MM.1S (cell line): ENCODE data around the gene CAPZA1.
A peak's percentile ranks its signal among the peaks of the same experiment; 100 is the strongest.

ENCODE experiments used
- DNase-seq: peaks from one replicate; pipeline ENCODE4 v3.0.0-alpha.2; 2015
- H2AFZ ChIP-seq: fragments of 300-600 bp; sonication (generic); 2 replicates; pipeline ENCODE4 v1.6.0; 2016; ENCODE audit warnings: antibody characterized with exemption, low read length
- H3F3A ChIP-seq: fragments of 300-600 bp; sonication (generic); 2 replicates; pipeline ENCODE4 v1.6.1; 2016; ENCODE audit warnings: mild to moderate bottlenecking, antibody characterized with exemption, low read length, moderate library complexity, mixed read lengths; ENCODE audit not compliant: insufficient read depth
- H3K27ac ChIP-seq: fragments of 300-600 bp; sonication (generic); 2 replicates; pipeline ENCODE4 v1.5.1; 2016; ENCODE audit warnings: mild to moderate bottlenecking, low read length
- H3K27me3 ChIP-seq: fragments of 300-600 bp; sonication (generic); replicated peaks from 2 replicates; pipeline ENCODE4 v1.6.0; 2016; ENCODE audit warnings: low read length; ENCODE audit not compliant: insufficient read depth
- H3K36me3 ChIP-seq: fragments of 300-600 bp; sonication (generic); replicated peaks from 2 replicates; pipeline ENCODE4 v1.6.1; 2016; ENCODE audit warnings: mild to moderate bottlenecking, low read length, mixed read lengths; ENCODE audit not compliant: insufficient read depth
- H3K4me1 ChIP-seq: fragments of 300-600 bp; sonication (generic); 2 replicates; pipeline ENCODE4 v1.6.1; 2016; ENCODE audit warnings: low read length, mixed read lengths
- H3K4me2 ChIP-seq: fragments of 300-600 bp; sonication (generic); 2 replicates; pipeline ENCODE4 v1.6.0; 2016; ENCODE audit warnings: low read depth, low read length
- H3K4me3 ChIP-seq: fragments of 300-600 bp; sonication (generic); 2 replicates; pipeline ENCODE4 v1.5.1; 2016; ENCODE audit warnings: low read length, mixed read lengths
- H3K79me2 ChIP-seq: fragments of 300-600 bp; sonication (generic); 2 replicates; pipeline ENCODE4 v1.6.1; 2016; ENCODE audit warnings: mixed run types, low read length, mixed read lengths
- H3K9ac ChIP-seq: fragments of 300-600 bp; sonication (generic); 2 replicates; pipeline ENCODE4 v1.6.1; 2016; ENCODE audit warnings: low read length, mixed read lengths
- H3K9me2 ChIP-seq: fragments of 300-600 bp; sonication (generic); replicated peaks from 2 replicates; pipeline ENCODE4 v1.6.1; 2016; ENCODE audit warnings: mild to moderate bottlenecking, low read length, mixed read lengths; ENCODE audit not compliant: insufficient read depth
- H3K9me3 ChIP-seq: fragments of 300-600 bp; sonication (generic); replicated peaks from 2 replicates; pipeline ENCODE4 v1.6.1; 2016; ENCODE audit warnings: mild to moderate bottlenecking, low read length, mixed read lengths; ENCODE audit not compliant: insufficient read depth
- H4K20me1 ChIP-seq: fragments of 300-600 bp; sonication (generic); 2 replicates; pipeline ENCODE4 v1.6.1; 2016; ENCODE audit warnings: mild to moderate bottlenecking, low read length, moderate library complexity, mixed read lengths; ENCODE audit not compliant: insufficient read depth
- EZH2 ChIP-seq: fragments of 300-600 bp; sonication (generic); optimal IDR thresholded peaks from 2 replicates; pipeline ENCODE3; 2017; ENCODE audit warnings: low read depth, mild to moderate bottlenecking, antibody characterized with exemption, low read length, mixed read lengths
- EZH2phosphoT487 ChIP-seq: fragments of 300-600 bp; sonication (generic); IDR thresholded peaks from 2 replicates; pipeline ENCODE4 v1.6.1; 2018; ENCODE audit warnings: antibody characterized with exemption, low read length
- TF ChIP-seq, protein P1 (sequence below): fragments of 300-600 bp; sonication (generic); IDR thresholded peaks from 2 replicates; pipeline ENCODE4 v1.5.1; 2016; ENCODE audit warnings: antibody characterized with exemption, low read length, mixed read lengths

Gene CAPZA1

DNA sequence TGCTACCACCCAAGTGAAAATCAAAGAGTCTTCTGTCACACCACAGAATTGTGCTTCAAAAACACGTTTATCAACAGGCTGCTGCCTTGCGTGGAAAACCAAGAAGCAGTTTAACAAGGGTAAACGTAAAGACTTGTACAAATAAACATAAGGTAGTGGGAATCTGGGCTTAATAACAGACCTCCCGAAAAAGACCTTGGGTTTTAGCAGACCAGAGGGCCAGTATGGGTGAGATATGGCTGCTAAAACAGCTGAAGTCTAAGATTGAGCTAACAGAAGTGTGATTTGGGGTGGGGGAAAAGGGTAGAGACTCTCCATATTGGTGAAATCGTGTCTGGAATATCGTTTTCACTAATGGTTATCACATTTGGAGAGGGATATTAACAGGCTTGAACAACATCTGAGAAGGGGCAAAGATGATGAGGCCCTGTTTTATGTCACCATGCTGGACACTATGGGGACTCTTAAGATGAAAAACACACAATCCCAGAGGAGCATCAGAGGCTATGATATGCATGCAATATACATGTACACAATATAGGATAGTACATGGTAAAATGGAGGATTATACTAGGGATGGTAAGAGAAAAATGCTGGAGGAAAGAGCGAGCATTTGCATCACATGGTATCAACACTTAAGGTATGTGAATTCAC, 56.2 kb downstream of the CAPZA1 start:
- Histone ChIP-seq H3K27me3 (no peaks in the 10 kb centered on the region), H3K27ac (no peak overlapping the region), H3F3A (peaks cover 13% of the 10 kb centered on the region; the same call in 1 of the 2 replicates), H3K4me2 (peak overlapping the region; percentile 60; the same call in 1 of the 2 replicates), H3K4me1 (no peaks in the 10 kb centered on the region), H4K20me1 (no peaks in the 10 kb centered on the region), H2AFZ (peak overlapping the region; percentile 35; the same call in 1 of the 2 replicates), H3K9me2 (no peaks in the 10 kb centered on the region), H3K9me3 (no peaks in the 10 kb centered on the region), H3K36me3 (no peaks in the 10 kb centered on the region; the same call in 1 of the 2 replicates), H3K4me3 (peak overlapping the region; percentile 71; the same call in 1 of the 2 replicates), H3K79me2 (no peaks in the 10 kb centered on the region), H3K9ac (no peak overlapping the region)
- TF ChIP-seq, protein P1, sequence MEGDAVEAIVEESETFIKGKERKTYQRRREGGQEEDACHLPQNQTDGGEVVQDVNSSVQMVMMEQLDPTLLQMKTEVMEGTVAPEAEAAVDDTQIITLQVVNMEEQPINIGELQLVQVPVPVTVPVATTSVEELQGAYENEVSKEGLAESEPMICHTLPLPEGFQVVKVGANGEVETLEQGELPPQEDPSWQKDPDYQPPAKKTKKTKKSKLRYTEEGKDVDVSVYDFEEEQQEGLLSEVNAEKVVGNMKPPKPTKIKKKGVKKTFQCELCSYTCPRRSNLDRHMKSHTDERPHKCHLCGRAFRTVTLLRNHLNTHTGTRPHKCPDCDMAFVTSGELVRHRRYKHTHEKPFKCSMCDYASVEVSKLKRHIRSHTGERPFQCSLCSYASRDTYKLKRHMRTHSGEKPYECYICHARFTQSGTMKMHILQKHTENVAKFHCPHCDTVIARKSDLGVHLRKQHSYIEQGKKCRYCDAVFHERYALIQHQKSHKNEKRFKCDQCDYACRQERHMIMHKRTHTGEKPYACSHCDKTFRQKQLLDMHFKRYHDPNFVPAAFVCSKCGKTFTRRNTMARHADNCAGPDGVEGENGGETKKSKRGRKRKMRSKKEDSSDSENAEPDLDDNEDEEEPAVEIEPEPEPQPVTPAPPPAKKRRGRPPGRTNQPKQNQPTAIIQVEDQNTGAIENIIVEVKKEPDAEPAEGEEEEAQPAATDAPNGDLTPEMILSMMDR: no peak
- no peak for TF ChIP-seq EZH2
- DNase-seq: no peak

DNA sequence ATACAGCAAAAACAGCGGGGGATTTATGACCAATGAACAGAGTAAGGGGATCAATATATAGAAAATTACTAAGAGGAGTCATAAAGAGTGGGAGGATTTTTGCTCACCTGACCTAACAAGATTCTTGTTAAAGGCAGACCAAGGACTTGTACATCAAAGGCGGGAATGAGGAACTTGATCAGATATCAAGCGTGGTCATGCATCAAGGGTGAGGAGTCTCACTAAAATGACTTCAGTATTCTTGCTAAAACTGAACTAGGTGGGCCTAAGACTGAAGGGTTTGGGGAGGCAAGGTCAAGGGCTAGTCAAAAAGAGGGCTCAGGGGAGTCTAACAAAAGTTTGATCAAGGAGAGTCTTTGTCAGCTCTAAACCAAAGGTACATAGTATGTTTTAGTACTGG, 56.9 kb downstream of the CAPZA1 start:
- H3F3A ChIP-seq: peaks cover 13% of the 10 kb centered on the region; the same call in 1 of the 2 replicates
- no peaks in the 10 kb centered on the region for H3K4me1 ChIP-seq
- no peak overlapping the region for H3K27ac ChIP-seq
- H3K27me3 ChIP-seq: no peaks in the 10 kb centered on the region
- H3K9me2 ChIP-seq: no peaks in the 10 kb centered on the region
- no peak overlapping the region for H3K4me3 ChIP-seq
- no peaks in the 10 kb centered on the region for H3K36me3 ChIP-seq
- H3K4me2 ChIP-seq: no peak overlapping the region
- no peak for DNase-seq
- TF ChIP-seq EZH2 (no peak), EZH2phosphoT487 (no peak)
- TF ChIP-seq, protein P1: no peak
- H2AFZ ChIP-seq: no peak overlapping the region
- H3K79me2 ChIP-seq: no peaks in the 10 kb centered on the region
- H3K9ac ChIP-seq: no peak overlapping the region
- no peaks in the 10 kb centered on the region for H4K20me1 ChIP-seq
- H3K9me3 ChIP-seq: no peaks in the 10 kb centered on the region

DNA sequence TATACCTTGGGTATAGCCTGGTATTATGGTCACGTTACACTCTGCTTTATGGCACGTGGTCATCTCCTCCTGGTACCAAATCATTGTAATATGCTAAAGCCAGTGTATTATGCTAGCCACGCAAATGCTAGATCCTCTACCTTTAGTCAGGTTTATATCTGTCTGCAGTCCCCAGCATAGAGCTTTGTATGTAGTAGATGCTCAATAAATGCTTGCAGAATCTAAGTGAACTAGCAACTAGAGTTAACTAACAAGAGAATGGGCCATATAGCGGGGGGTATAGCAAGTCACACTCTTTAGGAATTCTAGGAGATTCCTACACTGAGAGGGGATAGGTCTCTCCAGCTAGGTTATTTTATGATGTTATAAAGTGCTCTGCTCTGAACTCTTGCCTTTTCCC, 57.9 kb downstream of the CAPZA1 start:
- Histone ChIP-seq H3K9ac (no peak overlapping the region), H3K36me3 (no peaks in the 10 kb centered on the region), H3K27me3 (no peaks in the 10 kb centered on the region), H3K4me1 (no peaks in the 10 kb centered on the region), H3K79me2 (no peaks in the 10 kb centered on the region), H3K4me2 (no peak overlapping the region), H3F3A (peaks cover 13% of the 10 kb centered on the region; the same call in 1 of the 2 replicates), H3K9me2 (no peaks in the 10 kb centered on the region), H2AFZ (no peak overlapping the region), H3K9me3 (no peaks in the 10 kb centered on the region), H3K27ac (no peak overlapping the region), H4K20me1 (no peaks in the 10 kb centered on the region), H3K4me3 (no peak overlapping the region)
- DNase-seq: no peak
- no peak for TF ChIP-seq EZH2phosphoT487
- TF ChIP-seq, protein P1: no peak
- TF ChIP-seq EZH2: no peak
